GM12801 (cell line): ENCODE measurements around the gene SEMA3E.

Experiments used
- TF ChIP-seq, protein P1 (sequence below): IDR thresholded peaks from one replicate; pipeline ENCODE4 v1.5.1; 2011; ENCODE audit warnings: control low read depth; ENCODE audit not compliant: insufficient read length; ENCODE audit errors: extremely low read depth

Gene SEMA3E

DNA sequence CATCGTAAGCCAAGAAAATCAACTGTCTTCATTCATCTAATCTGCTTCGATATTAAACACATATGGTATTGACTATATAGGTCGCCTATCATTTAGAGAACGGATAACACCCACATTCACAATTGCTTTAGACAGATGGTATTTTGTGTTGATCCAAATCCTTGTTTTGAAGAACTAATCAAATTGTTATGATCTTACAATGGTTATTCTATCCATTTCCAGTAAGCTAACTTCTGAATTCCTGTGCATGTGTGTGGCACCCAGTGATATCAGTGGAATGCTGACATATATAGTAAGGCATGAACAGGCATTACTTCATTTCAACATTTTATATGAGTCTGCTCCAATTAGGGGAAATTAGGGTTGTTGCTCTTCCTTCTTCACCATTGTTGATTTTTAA lies 98.8 kb downstream of the SEMA3E start:
- TF ChIP-seq, protein P1, sequence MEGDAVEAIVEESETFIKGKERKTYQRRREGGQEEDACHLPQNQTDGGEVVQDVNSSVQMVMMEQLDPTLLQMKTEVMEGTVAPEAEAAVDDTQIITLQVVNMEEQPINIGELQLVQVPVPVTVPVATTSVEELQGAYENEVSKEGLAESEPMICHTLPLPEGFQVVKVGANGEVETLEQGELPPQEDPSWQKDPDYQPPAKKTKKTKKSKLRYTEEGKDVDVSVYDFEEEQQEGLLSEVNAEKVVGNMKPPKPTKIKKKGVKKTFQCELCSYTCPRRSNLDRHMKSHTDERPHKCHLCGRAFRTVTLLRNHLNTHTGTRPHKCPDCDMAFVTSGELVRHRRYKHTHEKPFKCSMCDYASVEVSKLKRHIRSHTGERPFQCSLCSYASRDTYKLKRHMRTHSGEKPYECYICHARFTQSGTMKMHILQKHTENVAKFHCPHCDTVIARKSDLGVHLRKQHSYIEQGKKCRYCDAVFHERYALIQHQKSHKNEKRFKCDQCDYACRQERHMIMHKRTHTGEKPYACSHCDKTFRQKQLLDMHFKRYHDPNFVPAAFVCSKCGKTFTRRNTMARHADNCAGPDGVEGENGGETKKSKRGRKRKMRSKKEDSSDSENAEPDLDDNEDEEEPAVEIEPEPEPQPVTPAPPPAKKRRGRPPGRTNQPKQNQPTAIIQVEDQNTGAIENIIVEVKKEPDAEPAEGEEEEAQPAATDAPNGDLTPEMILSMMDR, result no peak

DNA sequence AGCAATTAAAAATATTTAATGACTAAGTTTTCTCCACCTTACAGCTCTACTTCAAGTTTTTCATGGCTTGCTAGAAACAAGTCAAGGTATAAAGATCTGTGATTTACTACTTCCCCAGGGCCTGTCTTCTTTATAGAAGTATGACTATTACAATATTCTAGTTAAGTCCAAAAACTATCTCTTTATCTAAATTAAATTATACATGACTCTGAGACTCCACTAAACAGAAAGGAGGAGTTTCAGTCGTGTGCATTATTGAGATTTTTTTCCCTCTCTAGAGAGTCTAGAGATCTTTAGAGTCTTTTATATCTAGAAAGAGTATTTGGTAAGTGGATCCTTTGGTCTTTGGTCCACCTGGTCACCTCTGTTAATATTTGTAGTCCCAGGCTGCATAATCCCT lies 100.7 kb downstream of the SEMA3E start:
- TF ChIP-seq, protein P1, result no peak

DNA sequence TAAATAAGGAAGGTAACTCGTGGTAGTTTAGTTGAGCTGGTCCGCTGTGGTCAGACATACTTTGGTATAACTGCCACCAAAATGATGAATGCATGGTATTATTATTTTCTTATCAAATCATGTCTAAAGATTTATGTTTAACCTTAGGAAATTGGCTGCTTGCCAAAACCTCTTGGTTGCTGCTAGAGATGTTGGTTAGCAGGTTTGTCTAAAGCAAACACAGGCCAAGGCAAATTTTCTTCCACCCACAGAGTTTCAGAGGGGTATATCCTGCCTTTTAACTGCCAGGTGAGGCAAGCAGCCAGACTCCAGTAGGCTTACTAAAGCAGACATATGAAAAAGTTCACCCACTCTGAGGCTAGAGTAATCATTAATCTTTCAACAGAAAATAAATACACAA lies 101.4 kb downstream of the SEMA3E start:
- TF ChIP-seq, protein P1, result no peak

DNA sequence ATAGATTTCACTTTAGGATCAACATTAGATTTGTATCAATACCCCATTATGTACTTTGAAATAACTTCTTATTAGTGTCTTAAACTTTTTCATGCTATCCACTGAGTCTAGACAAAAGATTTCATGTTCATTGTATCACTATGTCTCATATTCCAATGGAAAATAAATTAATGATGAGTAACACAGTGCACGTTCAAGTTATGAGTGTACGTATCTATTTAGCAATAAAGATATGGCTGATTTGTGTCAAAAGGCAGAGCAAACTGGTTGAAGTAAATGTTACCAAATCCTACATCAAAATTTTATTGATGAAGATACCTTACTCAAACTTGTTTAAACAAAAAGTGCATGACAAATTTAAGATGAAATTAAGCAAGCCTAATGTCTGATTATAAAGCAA lies 102.4 kb downstream of the SEMA3E start:
- TF ChIP-seq, protein P1, result no peak

DNA sequence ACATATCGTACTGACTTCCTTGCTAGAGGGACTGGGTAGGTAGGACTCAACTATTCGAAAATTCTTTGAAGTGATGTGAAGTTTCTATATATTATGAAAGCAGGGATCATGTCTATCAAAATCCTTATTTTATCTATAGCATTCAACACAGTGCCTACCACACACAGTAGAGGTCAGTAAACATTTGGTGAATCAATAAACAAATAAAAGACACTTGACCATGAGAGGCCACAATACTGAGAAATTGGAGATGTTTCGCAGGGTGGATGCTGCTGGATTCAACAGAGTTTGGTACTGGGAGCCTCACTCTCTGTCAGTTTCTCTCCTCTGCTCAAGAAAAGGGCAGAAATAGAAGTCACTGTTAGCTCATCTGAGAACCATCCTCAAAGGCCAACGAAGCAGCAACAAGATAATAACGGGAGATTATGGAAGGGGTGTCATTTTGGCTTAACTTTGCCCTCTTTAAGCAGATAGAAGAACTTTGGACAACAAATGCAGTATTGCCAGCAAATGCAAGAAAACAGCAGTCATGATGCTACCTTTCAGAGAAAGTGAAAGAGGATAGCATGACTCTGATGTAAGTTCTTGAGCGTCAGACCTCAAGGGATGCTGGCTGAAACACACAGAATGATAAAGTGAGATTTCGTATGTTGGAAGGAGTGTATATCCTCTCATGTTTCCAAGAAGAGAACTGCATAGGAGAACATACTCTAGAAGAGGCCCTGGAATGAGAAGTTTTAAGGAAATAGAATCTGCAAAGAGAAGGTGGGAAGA lies 107.6 kb downstream of the SEMA3E start:
- TF ChIP-seq, protein P1, result no peak

DNA sequence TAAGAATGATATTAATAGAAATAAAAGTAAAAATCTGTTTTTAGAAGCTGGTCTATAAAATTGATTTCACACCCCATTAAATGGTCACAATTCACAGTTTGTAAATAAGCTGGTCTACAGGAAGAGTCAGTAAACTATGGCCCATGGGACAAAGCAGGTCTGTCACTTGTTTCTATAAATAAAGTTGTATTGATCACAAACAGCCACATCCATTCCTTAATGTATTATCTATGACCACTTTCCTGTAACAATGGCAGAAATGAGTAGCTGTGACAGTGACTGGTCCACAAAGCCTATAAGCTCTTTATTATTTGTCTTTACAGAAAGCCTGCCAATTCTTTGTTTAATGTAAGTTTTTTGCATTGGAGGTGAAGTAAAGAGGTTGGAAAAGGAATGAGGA lies 114.5 kb downstream of the SEMA3E start:
- TF ChIP-seq, protein P1, result no peak

DNA sequence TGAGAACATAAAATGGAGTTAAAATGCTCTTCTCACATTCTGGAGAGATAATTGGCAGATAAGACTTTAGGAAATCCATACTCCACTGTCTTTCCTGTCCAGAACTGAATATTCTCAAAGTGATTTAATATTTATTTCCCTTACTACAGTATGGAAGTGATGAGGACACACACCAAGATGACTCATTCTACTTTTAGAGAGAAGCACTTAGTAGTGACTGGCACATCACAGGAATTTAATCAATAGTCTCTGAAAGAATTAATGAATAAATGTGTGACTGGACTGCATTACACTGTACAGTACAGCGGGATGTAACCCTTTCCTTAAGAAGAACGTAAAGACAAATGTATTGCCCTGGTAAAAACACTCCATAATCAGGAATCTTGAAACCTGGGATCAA lies 116.7 kb downstream of the SEMA3E start:
- TF ChIP-seq, protein P1, result no peak
